GM12891 (cell line): ENCODE data around the gene SDK1.

Experiments used
- PAX5 ChIP-seq: IDR thresholded peaks from 2 replicates; pipeline ENCODE4 v1.6.1; 2011; ENCODE audit warnings: low read length, moderate library complexity, mild to moderate bottlenecking; ENCODE audit not compliant: insufficient read depth, severe bottlenecking
- POLR2A ChIP-seq: IDR thresholded peaks from 2 replicates; pipeline ENCODE4 v1.6.1; 2011; ENCODE audit warnings: low read depth, low read length, control low read depth
- POLR2AphosphoS5 ChIP-seq: IDR thresholded peaks from 2 replicates; pipeline ENCODE4 v1.6.1; 2011; ENCODE audit warnings: low read depth, low read length, control low read depth
- SPI1 ChIP-seq: IDR thresholded peaks from 2 replicates; pipeline ENCODE4 v1.6.1; 2011; ENCODE audit warnings: low read depth, low read length, control low read depth

DNA sequence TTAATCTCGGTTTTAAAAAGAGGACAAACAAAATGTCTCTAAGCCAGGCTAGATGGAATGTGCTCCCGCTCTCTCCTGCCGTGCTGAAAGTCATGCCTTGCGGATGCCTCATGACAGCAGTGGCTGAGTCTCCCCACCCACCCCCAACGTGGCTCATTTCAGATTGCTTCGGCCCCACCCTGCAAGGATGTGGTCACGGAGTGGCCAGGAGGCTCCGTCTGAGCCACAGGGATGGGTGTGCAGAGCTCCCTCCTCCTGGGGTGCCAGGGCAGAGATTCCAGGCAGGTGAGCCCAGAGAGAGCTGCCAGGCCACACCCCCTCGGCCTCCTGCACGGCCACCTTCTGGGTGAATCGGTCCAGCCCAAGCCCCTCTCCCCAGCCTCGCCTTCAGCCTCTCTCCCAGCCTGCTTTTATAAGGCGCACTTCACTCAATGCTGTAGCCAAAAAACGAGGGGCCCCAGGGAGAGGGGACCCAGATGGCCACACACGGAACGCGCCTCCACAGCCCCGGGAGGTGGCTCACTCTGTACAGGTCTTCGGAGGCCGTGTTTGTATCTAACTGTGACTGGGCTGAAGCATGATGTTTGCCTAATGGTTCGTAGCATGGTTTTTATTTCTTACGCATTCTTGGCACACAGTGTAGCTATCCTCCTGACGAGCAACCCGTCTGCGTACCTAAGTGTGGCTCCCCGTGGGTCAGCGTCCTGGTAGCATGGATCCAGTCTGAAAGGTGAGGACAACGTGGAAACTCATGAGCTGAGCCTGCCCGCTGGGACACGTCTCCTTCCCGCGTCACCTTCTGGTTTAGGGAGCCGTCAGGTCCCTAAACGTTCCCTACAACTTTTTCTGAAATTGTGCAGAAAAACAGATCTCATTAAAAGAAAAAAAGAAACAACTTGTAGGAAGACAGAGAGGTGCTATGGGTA, 967.3 kb downstream of the SDK1 start:
- TF ChIP-seq POLR2A (no peak), SPI1 (no peak), POLR2AphosphoS5 (no peak), PAX5 (no peak)
